Measurements from ENCODE around the gene CDH22.
A peak's percentile ranks its signal among the peaks of the same experiment; 100 is the strongest.

CDH22 gene

GRCh38 chr20:46343348-46343974 is 35.2 kb upstream of the CDH22 start:
- no peak for DNase-seq

- peak in 1 of 2 donors; percentile 20 for DNase-seq
These were observed 34.4 kb upstream of the CDH22 start for GRCh38 chr20:46342451-46343347.

GRCh38 chr20:46342010-46342378 is 33.7 kb upstream of the CDH22 start:
- DNase-seq, result no peak

- DNase-seq, result no peak
These were observed 33.0 kb upstream of the CDH22 start for GRCh38 chr20:46341074-46342009.

GRCh38 chr20:46339037-46339436 is 30.7 kb upstream of the CDH22 start:
- no peak for DNase-seq

- no peak for DNase-seq
These were observed 28.4 kb upstream of the CDH22 start for GRCh38 chr20:46336735-46337134.

- no peak for DNase-seq
These were observed 26.1 kb upstream of the CDH22 start for GRCh38 chr20:46334303-46334904.

GRCh38 chr20:46333161-46333991 is 25.1 kb upstream of the CDH22 start:
- no peak for DNase-seq

GRCh38 chr20:46332373-46333160 is 24.3 kb upstream of the CDH22 start:
- no peak for DNase-seq

- DNase-seq, result no peak
These were observed 23.5 kb upstream of the CDH22 start for GRCh38 chr20:46331611-46332361.

- DNase-seq, result no peak
These were observed 22.6 kb upstream of the CDH22 start for GRCh38 chr20:46330831-46331371.

- no peak for DNase-seq
These were observed 21.9 kb upstream of the CDH22 start for GRCh38 chr20:46330072-46330763.

- no peak for DNase-seq
These were observed 20.0 kb upstream of the CDH22 start for GRCh38 chr20:46328200-46328882.

- no peak for DNase-seq
These were observed 19.3 kb upstream of the CDH22 start for GRCh38 chr20:46327557-46327956.

- DNase-seq, result no peak
These were observed 17.5 kb upstream of the CDH22 start for GRCh38 chr20:46325789-46326188.

GRCh38 chr20:46324960-46325703 is 16.8 kb upstream of the CDH22 start:
- peak; percentile 18 to 50 for DNase-seq

GRCh38 chr20:46324379-46324778 is 16.1 kb upstream of the CDH22 start:
- DNase-seq, result no peak

GRCh38 chr20:46323557-46323956 is 15.3 kb upstream of the CDH22 start:
- no peak for DNase-seq

Data from inflammatory macrophage treated with lipopolysaccharide for 1 hour (primary cell).